ENCODE results near the gene MDH1.
"Not testable (repeated sequence)": the region's sequence is repeated elsewhere in the genome, so short reads cannot be mapped to it uniquely, and the experiment has no call there.

Gene MDH1

DNA sequence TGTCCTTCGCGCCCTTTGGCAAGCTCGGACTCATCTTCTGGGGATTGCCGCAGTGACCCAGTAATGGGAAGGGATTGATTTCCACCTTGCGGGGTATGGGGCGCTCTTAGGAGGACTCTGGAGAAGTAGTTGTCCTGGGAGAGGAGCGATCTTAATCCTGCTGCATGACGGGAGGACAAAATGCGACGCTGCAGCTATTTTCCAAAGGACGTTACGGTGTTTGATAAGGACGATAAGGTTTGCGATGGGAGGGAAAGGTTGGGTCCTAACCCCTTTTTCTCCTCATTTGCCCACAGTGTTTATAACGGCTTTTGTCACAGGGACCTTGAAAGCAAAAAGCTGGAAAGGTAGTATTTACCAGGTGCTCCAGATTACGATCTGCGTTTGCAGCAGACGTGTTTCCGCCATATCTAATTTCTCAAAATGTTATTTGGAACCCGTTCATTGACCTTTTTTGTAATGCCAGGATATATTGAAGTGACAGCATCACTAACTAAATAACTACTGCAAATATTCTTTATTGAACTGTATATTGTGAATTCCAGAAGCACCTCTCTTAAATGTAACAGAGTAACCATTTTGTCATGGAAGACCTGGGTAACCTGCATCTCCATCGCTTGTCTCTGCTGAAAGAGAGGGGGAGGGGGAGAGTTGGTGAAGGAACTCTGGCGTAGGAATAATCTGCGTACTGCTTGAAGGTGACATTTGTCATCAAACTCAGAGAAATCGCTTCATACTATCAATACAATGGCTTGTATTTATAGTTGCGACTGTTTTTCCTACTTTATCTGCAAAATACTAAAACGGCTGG, 590 bp downstream of the MDH1 start:
- no peak for DNase-seq

DNA sequence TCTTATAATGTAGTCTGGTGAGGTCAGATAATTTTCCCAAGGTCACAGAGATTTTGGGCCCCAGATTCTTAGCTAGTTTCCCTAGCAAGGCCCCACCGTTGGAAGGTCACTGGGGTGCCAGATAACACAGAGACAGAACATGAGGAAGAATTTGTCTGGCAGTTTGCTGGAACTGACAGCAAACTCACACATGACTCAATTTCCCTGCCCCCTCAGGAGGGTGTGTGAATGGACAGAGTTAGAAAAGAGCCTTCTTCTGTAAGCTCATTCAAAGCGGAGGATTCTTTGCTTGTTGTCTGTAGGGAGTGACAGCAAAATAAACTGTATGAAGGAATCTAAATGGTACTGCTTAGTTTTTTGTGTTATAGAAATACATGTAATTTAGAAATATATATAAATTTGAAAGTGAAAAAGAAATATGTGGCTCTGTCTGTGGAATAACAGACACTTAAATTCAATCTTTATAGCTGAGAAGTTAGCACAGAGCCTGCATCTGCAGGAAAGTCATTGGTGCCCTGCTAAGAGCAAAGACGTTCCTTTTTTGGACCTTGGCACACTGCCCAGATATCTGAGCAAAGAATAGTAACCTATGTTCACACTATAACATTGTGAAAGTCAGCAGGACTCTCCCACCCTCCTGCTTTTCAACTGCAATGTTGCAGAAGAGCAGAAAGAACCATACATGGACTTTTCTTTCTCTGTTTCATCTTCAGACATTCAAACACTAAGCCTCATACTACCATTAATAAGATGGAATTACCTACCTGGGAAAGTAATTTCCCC, 2.1 kb downstream of the MDH1 start:
- no peak for DNase-seq

DNA sequence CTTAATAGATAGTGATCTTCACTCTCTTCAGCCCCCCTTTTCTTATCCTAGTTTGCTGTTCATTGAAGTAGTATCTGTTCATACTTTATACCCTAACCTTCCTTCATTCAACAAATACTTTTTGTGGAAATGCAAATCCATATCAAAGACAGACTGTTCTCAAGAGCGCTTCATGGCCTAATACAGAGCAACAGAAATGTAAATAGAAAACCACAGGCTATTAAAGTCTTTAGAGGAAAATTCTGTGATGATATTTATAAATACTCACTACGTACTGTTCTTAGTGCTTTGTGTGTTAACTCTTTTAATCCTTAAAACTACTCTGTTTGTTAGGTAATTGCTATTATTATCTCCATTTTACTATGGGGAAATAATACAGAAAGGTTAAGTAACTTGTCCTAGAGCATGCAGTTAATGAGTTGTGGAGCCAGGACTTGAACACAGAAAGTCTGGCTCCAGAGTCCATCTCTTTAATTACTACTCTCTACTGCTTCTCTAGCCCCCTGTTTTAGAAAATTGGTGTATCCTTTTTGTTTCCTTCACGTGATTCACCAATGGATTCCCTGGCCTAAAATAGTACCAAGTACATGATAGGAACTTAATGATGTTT, 2.9 kb downstream of the MDH1 start:
- DNase-seq: no peak

DNA sequence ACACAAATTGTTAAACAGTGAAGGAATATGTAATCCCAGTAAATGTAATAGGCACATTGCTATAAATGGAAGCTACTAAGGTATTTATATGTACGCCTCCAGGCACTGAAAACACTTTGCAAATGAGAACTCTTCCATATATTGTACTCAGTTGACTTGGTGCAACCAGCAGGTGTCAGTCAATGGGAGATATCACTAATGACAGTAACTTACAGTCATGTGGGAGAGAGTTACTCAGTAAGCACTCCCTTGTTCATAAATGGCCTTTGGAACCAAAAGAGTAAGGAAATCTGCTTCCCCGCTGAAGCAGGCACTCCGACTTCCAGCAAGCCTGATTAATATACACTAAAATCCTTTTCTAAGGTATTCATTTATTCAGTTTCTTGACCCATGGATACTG, 5.9 kb downstream of the MDH1 start:
- no peak for DNase-seq

DNA sequence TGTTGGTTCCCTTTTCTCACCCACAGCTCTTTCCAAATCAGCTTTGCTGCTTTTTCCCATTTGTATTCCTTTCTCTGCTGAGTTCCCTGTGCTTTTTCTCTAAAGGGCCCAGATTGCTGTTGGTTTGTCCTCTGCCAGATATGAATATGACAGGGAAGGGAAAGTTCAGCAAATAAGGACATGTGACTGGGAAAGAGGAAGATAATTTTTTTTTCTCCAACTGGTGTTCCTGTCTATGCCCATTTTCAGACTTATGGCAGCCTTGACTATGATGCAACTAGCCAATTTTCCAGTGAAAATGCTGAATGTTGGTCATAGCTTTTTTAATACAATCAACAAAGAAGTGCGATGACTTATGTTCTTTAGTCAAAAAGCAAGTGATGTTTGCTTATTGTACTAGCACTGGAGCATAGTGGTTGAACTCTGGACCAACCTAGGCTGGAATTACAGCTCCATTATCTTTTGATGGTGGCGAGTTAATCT, 7.7 kb downstream of the MDH1 start:
- no peak for DNase-seq

DNA sequence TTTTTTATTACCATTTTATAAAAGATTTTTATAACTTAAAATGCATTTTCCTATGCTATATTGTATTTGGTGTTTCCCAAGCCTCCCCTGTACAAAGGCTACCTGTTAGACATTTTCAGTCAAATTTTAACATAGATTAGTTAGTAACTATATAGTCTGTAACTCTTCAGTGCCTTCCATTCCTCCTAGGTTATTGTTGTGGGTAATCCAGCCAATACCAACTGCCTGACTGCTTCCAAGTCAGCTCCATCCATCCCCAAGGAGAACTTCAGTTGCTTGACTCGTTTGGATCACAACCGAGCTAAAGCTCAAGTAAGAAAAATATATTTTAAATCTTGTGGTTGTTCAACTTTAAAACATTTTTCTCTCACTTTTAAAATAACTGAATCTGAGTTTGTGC, 10.2 kb downstream of the MDH1 start:
- no peak for DNase-seq

DNA sequence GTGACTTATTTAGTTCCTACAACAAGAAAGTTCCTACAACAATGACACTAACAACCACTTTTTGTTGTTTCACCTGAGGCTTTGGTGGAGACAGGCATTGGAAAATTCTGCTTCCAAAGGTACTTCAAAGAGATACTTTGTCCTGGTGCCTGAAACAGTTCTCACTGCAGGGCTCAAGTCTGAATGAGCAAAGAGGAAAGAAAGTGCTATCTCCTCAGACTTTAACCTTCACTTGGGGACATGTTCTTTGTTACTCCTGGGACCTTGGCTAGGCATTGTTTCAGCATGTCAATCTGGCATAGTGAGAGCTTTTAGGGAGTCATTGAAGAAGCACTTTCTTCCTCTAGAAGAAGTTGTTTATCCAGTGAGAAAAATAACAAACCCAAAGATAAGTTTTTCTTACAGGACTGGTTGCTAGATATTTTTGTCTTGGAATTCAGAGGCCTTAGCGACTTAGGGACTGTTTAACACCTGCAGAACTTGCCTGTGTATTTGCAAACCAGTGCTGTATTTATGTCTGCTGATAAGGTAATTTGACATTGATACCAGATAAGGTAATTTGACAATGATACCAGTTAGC, 12.2 kb downstream of the MDH1 start:
- no peak for DNase-seq

DNA sequence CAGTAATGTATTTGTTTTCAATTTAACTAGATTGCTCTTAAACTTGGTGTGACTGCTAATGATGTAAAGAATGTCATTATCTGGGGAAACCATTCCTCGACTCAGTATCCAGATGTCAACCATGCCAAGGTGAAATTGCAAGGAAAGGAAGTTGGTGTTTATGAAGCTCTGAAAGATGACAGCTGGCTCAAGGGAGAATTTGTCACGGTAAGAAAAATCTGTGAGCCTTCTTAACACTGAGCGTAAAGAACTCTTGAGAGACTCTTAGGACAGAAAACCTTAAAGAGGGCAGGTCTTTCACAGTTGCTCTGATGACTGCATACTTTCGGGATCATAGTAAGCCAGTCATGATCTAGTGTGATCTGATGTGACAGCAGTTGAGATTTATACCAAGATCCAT, 15.9 kb downstream of the MDH1 start:
- no peak for DNase-seq

DNA sequence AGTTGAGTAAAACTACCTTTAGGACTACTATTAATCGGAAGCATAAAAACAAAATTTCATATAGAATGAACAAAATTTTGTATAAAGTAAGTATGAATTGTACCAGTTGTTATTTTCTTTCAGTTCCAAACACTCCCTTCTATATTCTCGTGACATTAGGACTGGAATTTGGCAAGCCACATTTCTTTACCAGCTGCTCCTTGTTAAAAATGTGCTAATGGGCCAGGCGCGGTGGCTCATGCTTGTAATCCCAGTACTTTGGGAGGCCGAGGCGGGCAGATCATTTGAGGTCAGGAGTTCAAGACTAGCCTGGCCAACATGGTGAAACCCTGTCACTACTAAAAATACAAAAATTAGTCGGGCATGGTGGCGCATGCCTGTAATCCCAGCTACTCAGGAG, 20.1 kb downstream of the MDH1 start:
- DNase-seq: not testable (repeated sequence)

DNA sequence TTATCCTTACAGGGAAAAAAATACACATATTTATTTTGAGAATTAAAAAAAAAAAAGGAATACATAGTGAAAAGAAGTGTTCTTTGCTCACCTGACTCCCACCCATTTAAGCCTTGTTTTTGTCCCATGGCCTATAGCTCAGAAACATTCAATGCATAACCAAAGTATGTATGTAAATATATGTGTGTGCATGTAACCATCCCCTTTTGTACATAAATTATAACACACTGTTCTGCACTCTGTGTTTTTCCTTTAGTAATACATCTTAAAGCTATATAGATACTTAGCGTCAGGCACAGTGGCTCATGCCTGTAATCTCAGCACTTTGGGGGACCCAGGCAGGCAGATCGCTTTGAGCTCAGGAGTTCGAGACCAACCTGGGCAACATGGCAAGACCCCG, 21.8 kb downstream of the MDH1 start:
- no peak for DNase-seq

DNA sequence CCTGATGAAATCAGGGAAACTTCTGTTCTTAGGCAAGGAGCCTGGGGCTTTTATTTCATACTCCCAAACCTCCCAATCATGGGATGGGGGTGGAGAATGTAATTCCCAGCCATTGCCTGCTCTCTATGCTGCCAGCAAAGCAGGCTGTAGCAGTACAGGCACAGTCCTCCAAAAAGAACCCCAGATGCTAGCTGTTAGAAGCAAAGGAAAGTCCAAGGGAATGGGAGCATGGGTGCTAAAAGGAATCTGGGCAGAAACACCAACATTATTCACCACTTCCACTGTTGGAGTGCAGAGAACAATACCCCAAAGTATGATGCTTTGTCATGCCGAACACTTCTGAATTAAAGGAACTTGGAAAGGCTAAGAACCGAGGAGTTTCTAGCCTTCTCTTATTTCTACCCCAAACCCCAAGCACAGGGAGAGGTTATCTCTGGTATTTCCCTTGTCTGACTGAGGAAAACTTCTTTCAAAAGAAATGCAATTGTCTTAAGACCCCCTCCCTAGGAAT, 24.7 kb downstream of the MDH1 start:
- DNase-seq: peak; percentile 61

DNA sequence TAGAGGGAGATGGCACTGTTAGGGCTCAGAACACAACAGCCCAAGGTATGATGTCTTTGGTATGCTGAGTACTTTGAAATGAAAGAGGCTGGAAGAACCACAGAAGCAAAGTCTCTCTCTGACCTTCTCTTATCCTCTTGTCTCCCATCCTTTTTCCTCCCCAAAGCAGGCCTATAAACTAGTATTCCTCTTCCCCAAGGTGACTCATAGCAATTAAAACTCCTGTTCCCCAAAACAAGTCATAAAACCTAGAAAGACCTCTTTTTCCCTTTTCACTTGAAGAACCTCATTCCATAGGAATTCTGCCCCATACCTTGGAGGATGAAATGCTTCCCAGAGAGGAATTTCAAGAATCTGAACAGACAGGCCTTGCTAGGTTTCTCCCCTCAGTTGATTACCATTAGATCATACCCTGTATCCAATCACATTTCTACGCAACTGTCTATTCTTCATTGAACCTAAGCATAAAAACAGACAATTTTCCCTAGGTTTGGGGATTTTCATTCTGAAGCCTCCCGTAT, 25.7 kb downstream of the MDH1 start:
- DNase-seq: peak; percentile 95

DNA sequence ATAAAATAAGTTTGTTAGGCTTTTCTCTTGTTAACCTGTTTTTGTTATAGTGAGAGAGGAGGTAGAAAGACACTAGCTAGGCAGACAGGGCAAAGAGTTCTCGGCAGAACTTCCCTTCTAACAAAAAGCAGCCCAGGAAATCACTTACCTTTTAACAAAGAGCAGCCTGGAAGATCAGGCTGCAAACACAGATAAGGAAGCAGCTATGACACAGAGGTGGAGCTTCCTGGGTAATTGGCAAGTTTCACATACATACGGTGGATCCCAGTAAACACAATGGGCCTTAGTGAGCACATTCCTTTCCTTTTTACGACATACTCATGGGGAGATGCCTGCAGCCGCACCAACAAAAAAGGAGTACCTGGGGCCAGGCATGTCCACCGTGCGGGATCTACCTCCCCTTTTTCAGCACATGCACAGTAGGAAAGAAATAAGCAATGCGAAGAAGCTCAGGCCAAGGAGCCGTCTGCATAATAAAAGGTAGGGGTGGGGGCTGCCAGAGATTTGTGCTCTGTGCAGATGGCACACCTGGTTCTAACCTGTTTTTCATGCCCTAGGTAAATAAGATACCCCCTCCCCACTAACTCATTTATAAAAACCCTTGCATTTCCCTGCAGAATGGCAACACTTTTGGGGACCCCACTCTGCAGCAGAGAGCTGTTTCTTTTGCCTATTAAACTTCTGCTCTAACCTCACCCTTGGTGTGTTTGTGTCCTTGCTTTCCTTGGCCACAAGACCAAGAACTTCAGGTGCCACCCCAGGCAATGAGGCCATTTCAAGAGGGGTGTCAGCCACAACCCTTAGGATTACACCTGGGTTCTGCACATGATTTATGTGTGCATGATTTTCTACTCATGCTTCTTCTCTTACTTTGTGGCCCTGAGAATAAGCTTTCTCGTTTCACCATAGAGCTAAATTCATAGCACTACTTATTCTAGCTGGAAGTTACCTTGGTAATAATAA, 26.5 kb downstream of the MDH1 start:
- DNase-seq: peak; percentile 90

DNA sequence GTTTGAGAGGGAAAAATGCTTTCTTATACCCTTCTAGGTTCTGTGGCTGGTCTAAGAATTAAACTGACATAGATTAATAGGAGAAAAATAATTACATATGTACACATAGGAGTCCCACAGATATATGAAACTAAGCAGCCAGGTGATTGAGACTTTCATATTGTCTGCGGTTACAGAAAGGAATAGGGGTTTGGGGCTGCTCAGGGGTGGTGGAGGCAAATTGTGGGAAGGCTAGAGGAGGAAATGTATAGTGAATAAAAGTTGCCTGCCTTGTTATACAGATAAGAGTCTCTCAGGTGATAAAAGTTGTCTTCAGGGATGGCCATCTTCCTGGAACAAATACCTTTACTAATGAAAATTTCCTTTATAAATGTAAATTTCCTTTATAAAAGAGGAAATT, 28.6 kb downstream of the MDH1 start:
- no peak for DNase-seq

DNA sequence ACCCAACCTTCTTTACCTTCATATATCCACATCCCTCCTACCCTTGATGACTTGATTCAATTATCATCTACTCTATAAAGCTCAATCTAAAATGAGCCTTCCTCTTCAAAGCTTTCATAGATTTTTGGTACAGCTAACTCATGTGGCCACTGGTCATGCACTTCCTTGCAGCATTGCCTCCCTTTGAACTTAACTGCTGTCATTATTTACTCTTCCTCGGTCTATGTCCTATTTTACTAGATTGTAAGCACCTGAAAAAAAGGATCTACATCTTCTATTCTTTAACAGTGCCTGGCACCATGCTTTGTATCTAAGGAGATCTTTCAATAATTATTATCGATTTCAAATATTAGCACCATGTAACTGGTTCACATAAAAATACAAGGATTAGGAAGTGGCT, 30.6 kb downstream of the MDH1 start:
- DNase-seq: no peak

DNA sequence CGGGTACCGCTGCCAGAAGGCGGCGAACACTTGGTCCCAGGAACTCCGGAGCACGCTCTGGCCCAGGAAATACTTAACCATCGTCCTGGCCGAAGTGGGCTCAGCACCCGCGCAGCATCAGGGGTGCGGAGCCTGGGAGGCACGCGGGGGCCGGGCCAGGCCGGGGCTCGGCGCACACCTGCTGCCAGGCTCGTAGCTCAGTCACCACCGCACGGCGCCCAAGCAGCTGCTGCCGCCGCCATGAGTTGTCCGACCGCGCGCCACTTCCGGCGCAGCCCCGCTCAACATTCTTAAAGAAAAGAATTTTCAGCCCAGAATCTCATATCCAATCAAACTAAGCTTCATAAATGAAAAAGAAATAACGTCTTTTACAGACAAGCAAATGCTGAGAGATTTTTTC, 34.0 kb downstream of the MDH1 start:
- no peak for DNase-seq

DNA sequence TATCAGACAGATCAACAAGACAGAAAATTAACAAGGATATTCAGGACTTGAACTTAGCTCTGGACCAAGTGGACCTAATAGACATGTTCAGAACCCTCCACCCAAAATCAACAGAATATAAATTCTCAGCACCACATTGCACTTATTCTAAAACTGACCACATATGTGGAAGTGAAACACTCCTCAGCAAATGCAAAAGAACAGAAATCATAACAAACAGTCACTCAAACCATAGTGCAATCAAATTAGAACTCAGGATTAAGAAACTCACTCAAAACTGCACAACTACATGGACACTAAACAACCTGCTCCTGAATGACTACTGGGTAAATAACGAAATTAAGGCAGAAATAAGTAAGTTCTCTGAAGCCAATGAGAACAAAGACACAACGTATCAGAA, 35.0 kb downstream of the MDH1 start:
- DNase-seq: not testable (repeated sequence)

DNA sequence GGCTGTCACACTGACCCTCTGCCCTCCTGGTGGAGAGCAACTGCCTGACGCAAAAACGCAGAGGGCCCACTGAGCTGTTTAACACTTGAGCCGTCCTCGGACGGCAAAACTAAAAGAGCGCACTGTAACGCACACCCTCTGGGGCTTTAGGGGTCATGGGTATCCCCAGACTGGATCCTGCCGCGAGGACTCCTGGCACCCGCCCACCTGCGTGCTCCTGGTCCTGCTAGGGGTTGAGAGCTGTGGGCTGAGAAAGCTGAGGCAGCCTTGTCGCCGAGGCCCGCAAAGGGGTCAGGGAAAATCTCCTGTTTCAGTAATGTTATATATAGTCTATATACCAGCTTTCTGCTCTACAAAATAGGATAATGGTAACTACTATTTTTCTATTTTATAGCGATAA, 39.1 kb downstream of the MDH1 start:
- DNase-seq: no peak

DNA sequence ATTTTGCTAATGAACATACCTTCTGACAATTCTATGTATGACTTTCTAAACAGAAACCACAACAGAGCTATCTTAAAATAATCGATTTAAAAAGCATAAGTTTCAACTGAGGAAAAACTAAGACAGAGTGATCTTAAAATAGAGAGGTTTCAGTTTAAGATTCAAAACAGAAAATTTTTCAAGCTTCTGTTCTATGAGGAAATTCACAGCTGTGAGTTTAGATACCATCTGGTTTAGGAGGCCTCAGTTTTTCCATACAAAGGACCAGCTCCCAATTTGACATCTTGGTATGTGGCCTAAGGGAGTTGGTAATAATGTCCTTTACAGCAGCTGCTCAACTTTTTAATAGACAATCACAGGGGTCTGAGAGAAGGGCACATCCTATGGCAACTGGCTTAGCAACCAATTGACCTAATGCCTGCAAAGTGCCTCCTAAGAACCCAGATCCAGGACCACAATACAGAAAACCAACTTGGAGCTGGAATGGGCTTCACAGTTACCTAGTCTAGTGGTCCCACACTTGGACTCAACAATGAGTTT, 39.7 kb downstream of the MDH1 start:
- no peak for DNase-seq

DNA sequence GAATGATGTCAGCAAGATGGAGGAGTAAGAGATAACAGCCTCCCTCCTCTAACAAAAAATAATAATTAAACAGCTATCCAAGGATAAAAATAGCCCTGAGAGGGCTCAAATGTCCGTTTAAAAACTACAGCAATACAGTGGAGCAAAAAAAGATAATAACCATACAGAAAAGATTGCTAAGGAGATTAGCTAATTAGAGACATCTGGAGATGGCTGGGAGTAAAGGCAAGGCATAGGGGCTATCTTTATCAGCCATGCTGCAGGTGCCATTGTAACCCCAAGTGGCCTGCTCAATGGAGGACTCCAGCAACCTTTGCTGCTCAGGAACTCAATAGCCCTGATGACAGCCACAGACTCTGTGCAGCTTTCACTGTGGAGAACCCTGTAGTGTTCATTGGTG, 42.7 kb downstream of the MDH1 start:
- no peak for DNase-seq

DNA sequence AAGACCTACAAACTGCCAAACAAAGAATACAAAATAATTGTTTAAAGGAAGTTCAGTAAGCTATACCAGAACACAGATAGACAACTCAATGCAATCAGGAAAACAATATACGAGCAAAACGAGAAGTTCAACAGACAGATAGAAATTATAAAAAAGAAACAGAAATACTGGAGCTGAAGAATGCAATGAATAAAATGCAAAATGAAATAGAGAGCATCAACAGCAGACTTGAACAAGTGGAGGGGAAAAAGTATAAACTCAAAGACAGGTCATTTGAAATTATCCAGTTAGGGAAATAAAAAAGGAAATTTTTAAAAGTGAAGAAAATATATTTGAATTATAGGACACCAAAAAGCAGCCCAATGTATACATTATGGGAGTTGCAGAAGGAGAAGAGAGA, 43.6 kb downstream of the MDH1 start:
- DNase-seq: no peak

DNA sequence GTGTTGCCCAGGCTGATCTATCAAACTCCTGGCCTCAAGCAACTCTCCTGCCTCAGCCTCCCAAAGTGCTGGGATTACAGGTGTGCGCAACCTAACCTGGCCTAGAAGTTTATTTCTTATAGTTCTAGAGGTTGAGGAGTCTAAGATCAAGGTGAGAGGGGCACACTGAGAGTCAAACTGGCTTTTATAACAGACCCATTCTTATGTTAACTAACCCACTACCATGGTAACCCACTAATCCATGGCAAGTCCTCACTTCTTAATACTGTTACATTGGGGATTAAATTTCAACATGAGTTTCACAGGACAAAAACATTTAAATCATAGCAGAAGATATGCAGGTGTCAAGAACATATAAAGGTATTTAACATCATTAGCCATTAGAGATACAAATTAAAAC, 50.6 kb downstream of the MDH1 start:
- no peak for DNase-seq
